HG03520 (cell line): Measurements from ENCODE around the gene IL27RA.
"Not testable (repeated sequence)": the region's sequence is repeated elsewhere in the genome, so short reads cannot be mapped to it uniquely, and the experiment has no call there.

Experiments
- ATAC-seq: cut with Tn5 transposase; IDR thresholded peaks from one replicate; pipeline ENCODE4 v1.9.1; 2021; ENCODE audit warnings: mild to moderate bottlenecking, moderate library complexity; ENCODE audit not compliant: unreplicated experiment

The IL27RA gene

GRCh38 chr19:14027856-14028450 is 3.6 kb upstream of the IL27RA start, which contains the start of gene RLN3:
Gene RLN3, plus strand, starts transcription at chr19:14028148. Its CDS starts 57 bp downstream, at chr19:14028205.
- ATAC-seq = no peak

- ATAC-seq = no peak
Measured at GRCh38 chr19:14028901-14029300, 2.7 kb upstream of the IL27RA start.

GRCh38 chr19:14030997-14031718 is 404 bp upstream of the IL27RA start:
- ATAC-seq = no peak

GRCh38 chr19:14033946-14034345 is 2.4 kb downstream of the IL27RA start:
- no peak for ATAC-seq

- not testable (repeated sequence) for ATAC-seq
Measured at GRCh38 chr19:14035159-14035558, 3.6 kb downstream of the IL27RA start.

- no peak for ATAC-seq
Measured at GRCh38 chr19:14035706-14036105, 4.1 kb downstream of the IL27RA start.

- no peak for ATAC-seq
Measured at GRCh38 chr19:14039181-14039580, 7.6 kb downstream of the IL27RA start.

GRCh38 chr19:14042659-14043608 is 11.4 kb downstream of the IL27RA start:
- ATAC-seq = not testable (repeated sequence)

GRCh38 chr19:14047866-14048265 is 16.3 kb downstream of the IL27RA start:
- not testable (repeated sequence) for ATAC-seq

GRCh38 chr19:14048443-14049153 is 17.0 kb downstream of the IL27RA start:
- ATAC-seq = no peak

- ATAC-seq = no peak
Measured at GRCh38 chr19:14050512-14050911, 18.9 kb downstream of the IL27RA start.

GRCh38 chr19:14050961-14051360 is 19.4 kb downstream of the IL27RA start:
- ATAC-seq = not testable (repeated sequence)

GRCh38 chr19:14051980-14052379 is 20.4 kb downstream of the IL27RA start:
- no peak for ATAC-seq

GRCh38 chr19:14052470-14052869 is 20.9 kb downstream of the IL27RA start:
- no peak for ATAC-seq

- no peak for ATAC-seq
Measured at GRCh38 chr19:14053032-14053431, 21.5 kb downstream of the IL27RA start.

- ATAC-seq = no peak
Measured at GRCh38 chr19:14053500-14053899, 21.9 kb downstream of the IL27RA start.

GRCh38 chr19:14054099-14054498 is 22.5 kb downstream of the IL27RA start:
- no peak for ATAC-seq

- no peak for ATAC-seq
Measured at GRCh38 chr19:14054721-14055120, 23.2 kb downstream of the IL27RA start.

GRCh38 chr19:14055396-14055795 is 23.8 kb downstream of the IL27RA start:
- no peak for ATAC-seq

- ATAC-seq = no peak
Measured at GRCh38 chr19:14056069-14056666, 24.6 kb downstream of the IL27RA start.
